Left renal pelvis (tissue), 4 donors: Measurements from ENCODE around the gene BRPF1. TPM values are rescaled to one million over a fixed set of nuclear protein-coding genes. Genes with fewer than 3 reads are reported as not detected.

Source experiments
- DNase-seq, 4 donors: peaks; one replicate each; pipeline ENCODE4 v3.0.0-alpha.2; 2013; ENCODE audit warnings: low read depth in 4 of 4, low spot score in 3 of 4
- polyA plus RNA-seq, 4 donors: library from polyadenylated mRNA; unstranded; fragments of 120-200 nt; gene quantifications; one replicate each; pipeline ENCODE4 v1.2.1, GENCODE V29; 2013; ENCODE audit not compliant: insufficient read length in 4 of 4

BRPF1 gene
- 10 to 100 TPM; 18.5 to 23.2 (median 19.0) TPM for polyA plus RNA-seq

- DNase-seq: peak; percentile 97 to 99 (median 98)
Observed at GRCh38 chr3:9731206-9732079, at the start of gene BRPF1. Gene BRPF1 (plus strand): TSS chr3:9731735. CDS start chr3:9734141, 2,406 bp downstream.

GRCh38 chr3:9682096-9682495 lies 49.4 kb upstream of the BRPF1 start:
- DNase-seq: no peak

- DNase-seq: no peak
Observed at GRCh38 chr3:9683426-9683825, 48.1 kb upstream of the BRPF1 start.

GRCh38 chr3:9685216-9686049 lies 46.1 kb upstream of the BRPF1 start:
- DNase-seq: no peak

GRCh38 chr3:9686050-9686550 lies 45.4 kb upstream of the BRPF1 start:
- DNase-seq: no peak

GRCh38 chr3:9686703-9687102 lies 44.8 kb upstream of the BRPF1 start:
- DNase-seq: no peak

GRCh38 chr3:9687514-9687913 lies 44.0 kb upstream of the BRPF1 start:
- no peak for DNase-seq

- DNase-seq: no peak
Observed at GRCh38 chr3:9688961-9689360, 42.6 kb upstream of the BRPF1 start.

- no peak for DNase-seq
Observed at GRCh38 chr3:9689757-9690156, 41.8 kb upstream of the BRPF1 start.

GRCh38 chr3:9690451-9691450 lies 40.8 kb upstream of the BRPF1 start:
- no peak for DNase-seq

GRCh38 chr3:9691636-9692035 lies 39.9 kb upstream of the BRPF1 start:
- DNase-seq: no peak

- DNase-seq: no peak
Observed at GRCh38 chr3:9692416-9692815, 39.1 kb upstream of the BRPF1 start.

GRCh38 chr3:9695345-9695744 lies 36.2 kb upstream of the BRPF1 start:
- no peak for DNase-seq

GRCh38 chr3:9695746-9696145 lies 35.8 kb upstream of the BRPF1 start:
- DNase-seq: no peak

- DNase-seq: no peak
Observed at GRCh38 chr3:9696480-9697220, 34.9 kb upstream of the BRPF1 start.

- DNase-seq: no peak
Observed at GRCh38 chr3:9697892-9698291, 33.6 kb upstream of the BRPF1 start.

- DNase-seq: no peak
Observed at GRCh38 chr3:9698293-9698692, 33.2 kb upstream of the BRPF1 start.

GRCh38 chr3:9700536-9700935 lies 31.0 kb upstream of the BRPF1 start:
- no peak for DNase-seq

- no peak for DNase-seq
Observed at GRCh38 chr3:9701006-9701405, 30.5 kb upstream of the BRPF1 start.
